BJ (cell line): ENCODE measurements around the gene TFEB. TPM values are rescaled to one million over a fixed set of nuclear protein-coding genes. Genes with fewer than 3 reads are reported as not detected.

Experiments
- CTCF ChIA-PET: fragments of 350-600 bp; formaldehyde crosslinking; extraction: SDS; loops from one replicate; lab custom pipeline; 2021; ENCODE audit warnings: antibody characterized with exemption, inconsistent platforms; lab: Yijun Ruan, JAX
- POLR2A ChIA-PET: fragments of 300-600 bp; sonication (Branson Sonifier 250); formaldehyde crosslinking; extraction: SDS; loops from one replicate; lab custom pipeline; 2021; ENCODE audit warnings: antibody characterized with exemption; lab: Charles Lee
- DNase-seq: peaks from one replicate; pipeline ENCODE4 v3.0.0-alpha.2; 2011; ENCODE audit warnings: low read depth
- H3K27me3 ChIP-seq: 2 replicates; pipeline ENCODE4 v1.6.0; 2011; ENCODE audit warnings: low read length; ENCODE audit not compliant: control insufficient read depth, insufficient read depth
- H3K36me3 ChIP-seq: 2 replicates; pipeline ENCODE4 v1.5.1; 2011; ENCODE audit warnings: low read length; ENCODE audit not compliant: control insufficient read depth, insufficient read depth
- H3K4me3 ChIP-seq: 2 replicates; pipeline ENCODE4 v1.5.1; 2011; ENCODE audit warnings: low read depth, mild to moderate bottlenecking, control low read depth, low read length
- polyA plus RNA-seq: library from polyadenylated mRNA; depleted of rRNA; stranded (reverse); fragments of >200 nt; gene quantifications from 2 replicates; pipeline ENCODE4 v1.2.3, GENCODE V29; 2011
- TF ChIP-seq, protein P1 (sequence below): IDR thresholded peaks from 2 replicates; pipeline ENCODE4 v1.5.1; 2011; ENCODE audit warnings: low read depth, mild to moderate bottlenecking, control low read depth, inconsistent platforms, low read length, moderate library complexity; ENCODE audit not compliant: insufficient read depth

The TFEB gene
- polyA plus RNA-seq, 1 experiment = 21.9 TPM

DNA sequence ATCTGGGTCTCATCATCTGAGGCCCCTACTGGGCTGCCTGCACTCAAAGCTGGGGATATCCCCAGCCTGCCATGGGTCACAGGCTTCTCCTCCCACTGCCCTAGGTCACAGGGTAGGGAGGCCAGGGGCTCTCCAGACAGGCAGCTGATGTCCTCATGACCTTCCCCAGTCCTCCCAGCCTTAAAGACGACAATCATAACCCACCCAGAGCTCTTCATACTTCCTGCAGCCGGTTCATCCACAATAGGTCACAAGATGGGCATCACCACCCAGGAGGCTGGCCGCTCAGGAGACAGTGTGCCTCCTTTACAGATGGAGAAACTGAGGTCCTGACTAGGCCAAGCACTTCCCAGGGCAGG, 15.2 kb downstream of the TFEB start:
- Histone ChIP-seq H3K27me3 (no peaks in the 10 kb centered on the region), H3K4me3 (no peak overlapping the region), H3K36me3 (no peaks in the 10 kb centered on the region)
- ChIA-PET CTCF (interaction anchor here (0.8 to 1.8 kb wide), 6 partner anchors 14 to 447 kb away, joined by 3 to 11 read pairs (median 4); no protein-coding TSS in a partner anchor), POLR2A (no interaction called here)
- DNase-seq = no peak
- TF ChIP-seq, protein P1, sequence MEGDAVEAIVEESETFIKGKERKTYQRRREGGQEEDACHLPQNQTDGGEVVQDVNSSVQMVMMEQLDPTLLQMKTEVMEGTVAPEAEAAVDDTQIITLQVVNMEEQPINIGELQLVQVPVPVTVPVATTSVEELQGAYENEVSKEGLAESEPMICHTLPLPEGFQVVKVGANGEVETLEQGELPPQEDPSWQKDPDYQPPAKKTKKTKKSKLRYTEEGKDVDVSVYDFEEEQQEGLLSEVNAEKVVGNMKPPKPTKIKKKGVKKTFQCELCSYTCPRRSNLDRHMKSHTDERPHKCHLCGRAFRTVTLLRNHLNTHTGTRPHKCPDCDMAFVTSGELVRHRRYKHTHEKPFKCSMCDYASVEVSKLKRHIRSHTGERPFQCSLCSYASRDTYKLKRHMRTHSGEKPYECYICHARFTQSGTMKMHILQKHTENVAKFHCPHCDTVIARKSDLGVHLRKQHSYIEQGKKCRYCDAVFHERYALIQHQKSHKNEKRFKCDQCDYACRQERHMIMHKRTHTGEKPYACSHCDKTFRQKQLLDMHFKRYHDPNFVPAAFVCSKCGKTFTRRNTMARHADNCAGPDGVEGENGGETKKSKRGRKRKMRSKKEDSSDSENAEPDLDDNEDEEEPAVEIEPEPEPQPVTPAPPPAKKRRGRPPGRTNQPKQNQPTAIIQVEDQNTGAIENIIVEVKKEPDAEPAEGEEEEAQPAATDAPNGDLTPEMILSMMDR = no peak

DNA sequence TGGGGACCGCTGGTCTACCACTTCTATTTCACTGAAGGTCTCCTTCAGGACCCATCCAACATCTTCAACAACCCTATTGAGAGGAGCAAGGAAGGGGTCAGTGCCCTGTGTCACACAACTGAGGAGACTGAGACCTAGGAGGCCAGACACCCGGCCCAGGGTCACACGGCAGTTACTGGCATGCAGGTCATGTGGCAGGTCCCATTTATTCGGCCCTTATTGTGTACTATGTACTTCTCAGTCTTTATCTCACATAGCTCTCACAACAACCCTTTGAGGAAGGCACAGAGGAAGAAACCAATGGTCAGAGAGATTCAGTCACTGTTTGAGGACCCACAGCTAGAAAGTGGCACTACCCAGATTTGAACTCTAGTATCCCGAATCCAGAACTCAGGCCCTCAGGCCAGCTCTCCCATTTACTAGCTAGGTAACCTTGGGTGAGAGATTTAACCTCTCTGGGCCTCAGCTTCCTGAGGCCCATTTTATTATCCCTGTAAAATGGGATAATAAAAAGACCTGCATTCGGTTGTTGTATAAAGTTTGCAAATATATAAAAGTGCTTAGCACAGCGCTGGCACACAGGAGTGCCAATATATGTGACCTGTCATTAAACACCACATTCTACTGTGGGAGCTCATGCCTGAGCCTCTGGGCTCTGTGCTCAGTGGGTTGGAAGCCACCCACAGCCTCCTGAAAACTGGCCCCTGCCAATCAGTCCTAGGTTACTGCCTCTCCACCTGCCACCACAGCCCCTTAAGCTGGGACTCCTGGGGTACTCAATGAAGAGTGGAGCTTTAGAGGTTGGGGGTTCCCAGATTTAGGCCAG, 15.8 kb downstream of the TFEB start:
- Histone ChIP-seq H3K36me3 (no peaks in the 10 kb centered on the region), H3K4me3 (no peak overlapping the region), H3K27me3 (no peaks in the 10 kb centered on the region)
- no peak for DNase-seq
- TF ChIP-seq, protein P1 = no peak
- ChIA-PET CTCF (interaction anchor here (0.8 to 1.8 kb wide), 6 partner anchors 13 to 448 kb away, joined by 3 to 11 read pairs (median 4); no protein-coding TSS in a partner anchor), POLR2A (no interaction called here)

DNA sequence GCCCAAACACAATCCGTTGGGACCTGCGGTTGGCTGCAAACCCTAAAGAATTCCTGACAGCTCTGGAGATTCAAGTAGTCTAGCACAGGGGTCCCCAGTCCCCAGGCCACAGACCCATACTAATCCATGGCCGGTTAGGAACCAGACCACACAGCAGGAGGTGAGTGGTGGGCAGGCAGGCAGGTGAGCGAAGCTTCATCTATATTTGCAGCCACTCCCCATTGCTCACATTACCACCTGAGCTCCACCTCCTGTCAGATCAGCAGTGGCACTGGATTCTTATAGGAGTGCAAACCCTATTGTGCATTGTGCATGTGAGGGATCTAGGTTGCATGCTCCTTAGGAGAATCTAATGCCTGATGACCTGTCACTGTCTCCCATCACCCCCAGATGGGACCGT, 16.6 kb downstream of the TFEB start:
- DNase-seq = no peak
- POLR2A ChIA-PET = no interaction called here

DNA sequence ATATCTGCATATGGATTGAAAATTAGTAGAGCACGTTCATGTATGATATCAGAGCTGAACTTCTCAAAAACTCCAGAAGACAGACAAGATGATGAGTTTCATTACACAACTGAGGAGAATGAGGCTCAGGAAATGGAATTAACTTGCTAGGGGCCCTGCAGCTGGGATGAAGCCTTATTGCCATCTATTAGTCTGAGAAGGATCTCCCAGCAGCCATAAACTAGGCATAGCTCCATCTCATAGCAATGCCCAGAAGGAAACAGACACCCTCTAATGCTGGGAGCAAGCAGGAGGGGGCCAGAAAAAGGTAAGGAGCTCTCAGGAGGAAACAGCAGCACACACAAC, 18.0 kb downstream of the TFEB start:
- Histone ChIP-seq H3K36me3 (no peaks in the 10 kb centered on the region; the same call in none of the 2 replicates), H3K27me3 (no peaks in the 10 kb centered on the region), H3K4me3 (no peak overlapping the region)
- DNase-seq = no peak
- ChIA-PET POLR2A (no interaction called here), CTCF (interaction anchor here (1.6 to 3.6 kb wide), 3 partner anchors 12 to 69 kb away, joined by 4 to 29 read pairs (median 5); partner anchors contain the start of gene TFEB)
- TF ChIP-seq, protein P1 = no peak

More for the DNA sequence above, 16.6 kb downstream of the TFEB start:
- H3K27me3 ChIP-seq = no peaks in the 10 kb centered on the region
- H3K4me3 ChIP-seq = no peak overlapping the region
- CTCF ChIA-PET = interaction anchor here (0.8 to 3.6 kb wide), 2 partner anchors 13 to 15 kb away, joined by 3 to 29 read pairs; no protein-coding TSS in a partner anchor
- H3K36me3 ChIP-seq = no peaks in the 10 kb centered on the region; the same call in none of the 2 replicates
- TF ChIP-seq, protein P1 = no peak

DNA sequence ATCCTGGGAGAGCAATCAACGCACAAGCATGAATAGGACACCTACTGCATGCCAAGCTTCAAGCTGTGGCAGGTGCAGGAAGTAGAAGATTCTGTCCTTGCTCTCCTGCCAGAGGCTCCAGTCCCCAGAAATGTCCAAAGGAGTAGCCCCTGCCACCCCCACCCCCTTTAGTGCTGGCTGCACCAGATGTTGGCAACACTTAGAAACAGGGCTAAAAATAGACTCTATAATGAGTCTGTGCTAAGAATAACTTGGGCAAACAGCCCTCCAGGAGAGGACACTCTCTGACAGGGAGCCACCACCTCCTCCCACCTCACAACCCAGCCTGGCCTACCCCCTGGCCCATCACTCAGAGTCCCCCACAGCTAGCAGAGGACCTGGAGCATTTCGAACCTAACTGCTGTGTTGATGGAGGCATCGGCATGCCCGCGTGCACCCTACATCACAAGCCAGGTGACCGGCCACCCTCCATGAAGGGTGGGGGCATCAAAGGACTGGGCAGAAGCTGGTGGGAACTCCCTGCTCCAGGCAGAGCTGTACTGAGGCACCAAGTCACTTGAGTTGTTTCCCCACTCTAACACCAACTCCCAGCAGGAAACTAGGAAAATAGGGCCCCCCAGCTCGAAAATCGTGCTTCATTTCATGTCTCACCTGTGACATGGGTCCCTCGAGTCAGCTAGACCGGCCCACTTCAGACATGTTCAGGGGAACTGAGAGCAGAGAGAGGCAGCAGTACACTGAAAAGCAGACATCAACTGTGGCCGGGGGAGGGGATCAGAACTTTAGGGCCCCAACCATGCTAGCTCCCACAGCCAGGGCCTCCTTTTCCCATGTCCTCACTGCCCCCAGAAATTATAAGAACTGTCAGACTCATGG, 18.7 kb downstream of the TFEB start:
- no peak for DNase-seq
- POLR2A ChIA-PET = no interaction called here
- CTCF ChIA-PET = interaction anchor here (0.8 to 3.6 kb wide), 5 partner anchors 11 to 70 kb away, joined by 3 to 29 read pairs (median 4); partner anchors contain the start of gene TFEB
- Histone ChIP-seq H3K36me3 (no peaks in the 10 kb centered on the region; the same call in none of the 2 replicates), H3K27me3 (no peaks in the 10 kb centered on the region), H3K4me3 (no peak overlapping the region)
- TF ChIP-seq, protein P1 = no peak
